HG03159 (cell line): Measurements from ENCODE around the gene LIN28B.
"Not testable (repeated sequence)": the region's sequence is repeated elsewhere in the genome, so short reads cannot be mapped to it uniquely, and the experiment has no call there.

Experiments used
- ATAC-seq: cut with Tn5 transposase; IDR thresholded peaks from one replicate; pipeline ENCODE4 v1.9.1; 2021; ENCODE audit warnings: mild to moderate bottlenecking, moderate library complexity; ENCODE audit not compliant: unreplicated experiment

The LIN28B gene

GRCh38 chr6:105066233-105066632, 109.3 kb downstream of the LIN28B start:
- ATAC-seq = no peak

DNA sequence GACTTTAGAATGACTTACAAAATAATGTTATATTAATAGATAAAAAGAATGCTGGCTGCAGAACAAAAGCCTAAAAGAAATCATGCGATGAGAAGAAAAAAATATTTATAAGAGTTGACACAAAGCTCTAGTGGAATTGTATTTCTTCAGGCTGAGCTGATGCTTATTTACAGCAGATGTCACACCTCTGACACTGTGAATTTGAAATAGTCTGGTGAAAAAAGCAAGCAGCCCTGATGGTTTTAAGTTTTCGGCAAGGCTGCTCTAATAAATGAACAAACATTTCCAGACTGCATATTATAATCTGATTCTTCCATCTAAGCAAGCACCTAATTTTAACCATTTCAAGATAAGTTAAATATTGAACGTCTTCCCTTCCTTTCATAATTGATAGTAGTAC, 109.9 kb downstream of the LIN28B start:
- ATAC-seq = no peak

GRCh38 chr6:105067329-105067728, 110.4 kb downstream of the LIN28B start:
- ATAC-seq = no peak

DNA sequence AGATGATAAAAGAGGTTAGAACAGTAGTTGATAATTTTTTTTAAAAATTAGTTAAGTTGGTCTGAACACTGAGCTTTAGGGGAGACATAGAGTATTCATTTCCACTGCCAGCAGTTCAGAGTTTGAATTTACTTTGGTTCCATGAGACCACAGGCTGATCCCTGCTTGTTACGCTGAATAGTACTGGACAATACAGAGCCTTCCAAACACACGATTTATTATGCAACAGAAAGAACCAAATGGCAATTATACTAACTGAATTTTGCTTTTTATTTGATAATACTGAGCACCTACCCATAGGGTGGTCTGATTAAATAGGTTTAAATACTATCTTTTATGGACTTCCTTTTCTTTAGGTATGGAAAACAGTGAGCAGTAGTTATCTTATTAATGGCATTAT, 111.5 kb downstream of the LIN28B start:
- no peak for ATAC-seq

DNA sequence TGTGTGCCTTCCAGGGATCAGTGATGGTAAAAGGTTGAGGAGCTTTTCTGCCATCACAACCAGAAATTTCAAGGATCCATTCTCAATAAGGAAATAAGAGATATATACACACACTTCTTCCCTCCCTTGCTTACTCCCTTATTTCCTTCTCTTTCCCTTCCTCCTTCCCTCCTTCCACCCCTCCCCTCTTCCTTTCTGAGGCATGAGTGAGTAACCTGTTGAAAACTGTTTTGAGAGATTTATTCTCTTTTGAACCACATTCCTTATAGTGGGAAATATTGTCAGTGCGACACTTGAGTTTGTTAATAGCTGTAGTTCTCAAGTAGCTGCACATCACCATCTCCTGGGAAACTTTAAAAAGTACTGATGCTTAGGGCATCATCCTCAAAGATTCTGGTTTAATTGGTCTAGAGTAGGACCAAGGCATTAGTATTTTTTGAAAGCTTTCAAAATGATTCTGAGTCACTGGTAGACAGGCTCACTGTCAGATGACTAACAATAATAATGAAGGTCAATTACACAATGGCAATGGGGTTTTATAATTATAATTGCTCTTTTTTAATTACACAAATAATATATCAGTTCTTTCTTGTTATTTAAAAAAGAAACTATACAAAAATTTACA, 113.0 kb downstream of the LIN28B start:
- ATAC-seq = no peak

DNA sequence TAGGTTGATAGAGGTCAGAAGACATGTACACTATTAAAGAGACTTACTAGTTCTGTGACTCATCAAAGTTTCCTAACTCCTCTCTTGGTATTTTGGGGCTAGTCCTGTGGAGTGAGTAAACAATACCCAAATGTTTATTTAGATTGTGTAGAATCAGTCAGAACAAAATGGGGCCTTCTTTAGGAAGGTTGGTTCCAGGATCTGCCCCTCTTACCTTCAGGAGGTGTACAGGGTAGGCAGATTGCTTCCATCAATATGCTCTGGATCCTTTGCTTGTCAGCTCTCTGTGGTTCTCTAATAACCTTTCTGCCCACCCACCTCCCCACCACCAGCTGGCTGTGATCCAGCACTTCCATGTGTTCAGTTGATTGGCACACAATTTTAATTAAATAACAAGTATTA, 115.9 kb downstream of the LIN28B start:
- no peak for ATAC-seq

- ATAC-seq = no peak
Observed at GRCh38 chr6:105075210-105075609, 118.3 kb downstream of the LIN28B start.

DNA sequence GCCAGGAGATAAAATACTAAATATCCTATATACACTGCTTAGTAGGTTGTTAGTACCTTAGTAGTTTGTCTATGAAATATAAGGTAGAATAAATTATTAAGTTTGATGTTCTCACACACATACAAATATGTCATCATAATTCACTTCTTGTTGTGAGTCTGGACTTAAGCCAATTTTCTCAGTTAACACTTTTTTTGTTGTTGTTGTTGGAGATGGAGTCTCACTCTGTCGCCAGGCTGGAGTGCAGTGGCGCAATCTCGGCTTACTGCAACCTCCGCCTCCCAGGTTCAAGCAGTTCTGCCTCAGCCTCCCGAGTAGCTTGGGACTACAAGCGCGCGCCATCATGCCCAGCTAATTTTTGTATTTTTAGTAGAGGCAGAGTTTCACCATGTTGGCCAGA, 119.5 kb downstream of the LIN28B start:
- ATAC-seq = not testable (repeated sequence)

GRCh38 chr6:105077596-105078385, 120.9 kb downstream of the LIN28B start:
- ATAC-seq = no peak

- ATAC-seq = no peak
Observed at GRCh38 chr6:105078386-105078708, 121.4 kb downstream of the LIN28B start.

GRCh38 chr6:105080279-105080678, 123.4 kb downstream of the LIN28B start:
- ATAC-seq = no peak

DNA sequence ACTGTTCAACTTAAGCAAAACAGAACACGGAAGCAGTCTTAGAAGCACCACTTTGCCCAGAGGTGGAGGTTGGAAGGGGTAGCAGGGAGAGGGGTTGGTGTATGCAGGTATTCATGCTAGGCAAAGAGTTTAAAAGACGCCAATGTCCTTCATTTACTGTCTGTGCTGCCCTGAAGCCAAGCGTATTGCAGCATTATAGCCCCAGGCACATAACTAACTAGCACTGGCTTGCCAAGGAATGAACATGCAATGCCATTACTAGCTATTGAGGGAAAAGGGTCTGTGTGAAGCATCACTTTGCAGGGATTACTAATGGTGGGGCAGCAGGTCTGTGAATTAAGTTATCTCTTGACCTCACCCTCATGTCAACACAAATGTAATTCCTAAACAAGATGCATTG, 124.8 kb downstream of the LIN28B start:
- not testable (repeated sequence) for ATAC-seq

- peak; percentile 75 for ATAC-seq
Observed at GRCh38 chr6:105087571-105088211, 130.8 kb downstream of the LIN28B start.

GRCh38 chr6:105091140-105091829, 134.4 kb downstream of the LIN28B start:
- ATAC-seq = no peak

GRCh38 chr6:105094133-105094640, 137.3 kb downstream of the LIN28B start:
- ATAC-seq = no peak

DNA sequence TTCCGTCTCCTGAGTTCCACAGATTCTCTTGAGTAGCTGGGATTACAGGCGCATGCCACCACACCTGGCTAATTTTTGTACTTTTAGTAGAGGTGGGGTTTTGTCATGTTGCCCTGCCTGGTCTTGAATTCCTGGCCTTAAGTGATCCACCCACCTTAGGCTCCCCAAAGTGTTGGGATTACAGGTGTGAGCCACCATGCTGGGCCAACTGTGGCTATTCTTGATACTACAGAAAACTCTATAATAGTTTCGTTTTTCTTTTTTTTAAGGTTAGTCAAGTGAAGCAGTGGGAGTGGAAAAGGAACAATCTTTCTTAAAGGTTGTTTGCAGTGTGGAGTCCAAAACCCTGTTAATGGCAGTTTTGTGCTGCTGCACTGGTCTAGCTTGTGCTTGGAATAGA, 138.2 kb downstream of the LIN28B start:
- ATAC-seq = no peak

GRCh38 chr6:105097288-105097687, 140.4 kb downstream of the LIN28B start:
- no peak for ATAC-seq

DNA sequence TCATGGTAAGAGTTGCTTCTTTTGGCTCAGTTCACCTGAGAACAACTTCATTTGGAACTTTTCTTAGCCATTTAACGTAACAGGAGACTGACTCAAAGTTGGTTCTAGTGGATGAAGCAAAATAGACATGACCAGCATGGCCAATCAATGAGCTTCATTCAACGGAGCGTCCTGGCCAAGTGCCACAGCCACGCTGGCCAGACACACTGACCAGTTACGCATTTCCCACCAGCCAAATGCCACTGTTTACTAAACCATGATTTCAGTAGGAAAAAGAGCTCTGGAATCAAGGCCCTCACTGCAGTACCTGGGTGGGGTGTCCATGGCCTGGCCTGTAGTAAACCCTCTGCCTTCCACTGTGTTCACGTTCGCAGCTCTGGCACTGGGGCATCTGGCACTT, 142.5 kb downstream of the LIN28B start:
- no peak for ATAC-seq

DNA sequence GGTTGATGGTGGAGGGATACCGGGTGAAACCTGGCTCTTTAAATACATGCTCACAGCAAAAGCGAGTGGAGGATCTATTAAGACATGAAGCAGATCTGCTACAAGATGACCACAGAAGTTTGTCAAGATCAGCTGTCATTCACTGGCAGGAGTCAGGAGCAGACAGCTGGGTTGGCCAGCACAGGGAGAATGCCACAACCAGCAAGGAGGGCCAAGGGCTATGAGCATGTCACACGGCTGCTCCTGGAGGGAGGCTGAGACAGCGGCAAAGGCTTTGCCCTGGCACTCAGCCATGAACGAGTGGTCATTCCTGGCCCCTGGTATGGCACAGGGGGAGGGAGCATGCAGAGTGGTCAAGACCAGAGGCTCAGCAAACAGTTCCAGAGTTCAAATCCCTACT, 145.3 kb downstream of the LIN28B start:
- ATAC-seq = no peak

DNA sequence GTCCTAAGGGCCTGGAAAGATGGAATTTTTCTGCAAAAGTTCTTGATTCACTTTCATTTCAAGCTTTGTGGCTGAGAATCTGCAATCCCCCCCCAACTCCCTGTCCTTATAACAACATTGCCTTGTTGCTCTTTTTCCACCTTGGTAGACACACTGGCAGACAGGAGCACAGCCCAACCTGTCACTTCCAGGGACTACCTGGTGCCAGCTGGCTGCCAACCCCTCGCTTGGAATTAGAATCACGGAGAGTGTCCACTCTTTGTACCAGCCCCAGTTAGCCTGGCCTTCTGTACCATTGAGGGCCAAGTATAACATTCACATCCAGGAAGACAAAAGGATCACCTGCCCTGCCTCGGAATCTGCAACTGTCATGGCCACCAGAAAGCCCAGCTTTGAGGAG, 148.2 kb downstream of the LIN28B start:
- no peak for ATAC-seq

GRCh38 chr6:105106260-105106659, 149.4 kb downstream of the LIN28B start:
- no peak for ATAC-seq
